Stimulated activated CD4-positive, alpha-beta T cell treated with anti-CD3 and anti-CD28 coated beads, Interleukin-15, amount 100 ng/mL, for 1 hour (primary cell): Measurements from ENCODE around the gene MAP3K5.
"Not testable (repeated sequence)": the region's sequence is repeated elsewhere in the genome, so short reads cannot be mapped to it uniquely, and the experiment has no call there.

Experiments
- DNase-seq, 2 donors: peaks; one replicate each; pipeline ENCODE4 v3.0.0-alpha.2; 2020; ENCODE audit warnings: low read depth in 1 of 2, low spot score in 1 of 2

Gene MAP3K5

GRCh38 chr6:136696238-136696637 is 96.0 kb downstream of the MAP3K5 start:
- no peak for DNase-seq

- no peak for DNase-seq
Measured at GRCh38 chr6:136695412-136695811, 96.9 kb downstream of the MAP3K5 start.

- DNase-seq = no peak
Measured at GRCh38 chr6:136693090-136693489, 99.2 kb downstream of the MAP3K5 start.

GRCh38 chr6:136687894-136688293 is 104.4 kb downstream of the MAP3K5 start:
- DNase-seq = not testable (repeated sequence)

- DNase-seq = no peak
Measured at GRCh38 chr6:136685540-136686108, 106.7 kb downstream of the MAP3K5 start.

- no peak for DNase-seq
Measured at GRCh38 chr6:136684466-136684865, 107.8 kb downstream of the MAP3K5 start.

GRCh38 chr6:136683209-136683941 is 108.9 kb downstream of the MAP3K5 start:
- DNase-seq = no peak

- DNase-seq = no peak
Measured at GRCh38 chr6:136682292-136682691, 110.0 kb downstream of the MAP3K5 start.

- no peak for DNase-seq
Measured at GRCh38 chr6:136677822-136678221, 114.5 kb downstream of the MAP3K5 start.

GRCh38 chr6:136677344-136677743 is 114.9 kb downstream of the MAP3K5 start:
- DNase-seq = no peak

- no peak for DNase-seq
Measured at GRCh38 chr6:136676075-136676474, 116.2 kb downstream of the MAP3K5 start.

- DNase-seq = no peak
Measured at GRCh38 chr6:136673571-136673970, 118.7 kb downstream of the MAP3K5 start.

- DNase-seq = no peak
Measured at GRCh38 chr6:136672144-136672543, 120.1 kb downstream of the MAP3K5 start.

GRCh38 chr6:136669299-136669699 is 123.0 kb downstream of the MAP3K5 start:
- no peak for DNase-seq

GRCh38 chr6:136668571-136668970 is 123.7 kb downstream of the MAP3K5 start:
- no peak for DNase-seq

- DNase-seq = no peak
Measured at GRCh38 chr6:136666041-136666440, 126.2 kb downstream of the MAP3K5 start.

- no peak for DNase-seq
Measured at GRCh38 chr6:136662347-136663237, 129.7 kb downstream of the MAP3K5 start.

- no peak for DNase-seq
Measured at GRCh38 chr6:136660727-136661126, 131.6 kb downstream of the MAP3K5 start.

GRCh38 chr6:136659991-136660499 is 132.2 kb downstream of the MAP3K5 start:
- no peak for DNase-seq

GRCh38 chr6:136658711-136659110 is 133.6 kb downstream of the MAP3K5 start:
- DNase-seq = no peak

GRCh38 chr6:136657666-136658065 is 134.6 kb downstream of the MAP3K5 start:
- DNase-seq = no peak

- no peak for DNase-seq
Measured at GRCh38 chr6:136656121-136656520, 136.2 kb downstream of the MAP3K5 start.
